ENCODE results near the gene PTGER4. TPM values are rescaled to one million over a fixed set of nuclear protein-coding genes. Genes with fewer than 3 reads are reported as not detected.

Gene PTGER4
- total RNA-seq, 1 donor from 2014 or later: 31.3 TPM

DNA sequence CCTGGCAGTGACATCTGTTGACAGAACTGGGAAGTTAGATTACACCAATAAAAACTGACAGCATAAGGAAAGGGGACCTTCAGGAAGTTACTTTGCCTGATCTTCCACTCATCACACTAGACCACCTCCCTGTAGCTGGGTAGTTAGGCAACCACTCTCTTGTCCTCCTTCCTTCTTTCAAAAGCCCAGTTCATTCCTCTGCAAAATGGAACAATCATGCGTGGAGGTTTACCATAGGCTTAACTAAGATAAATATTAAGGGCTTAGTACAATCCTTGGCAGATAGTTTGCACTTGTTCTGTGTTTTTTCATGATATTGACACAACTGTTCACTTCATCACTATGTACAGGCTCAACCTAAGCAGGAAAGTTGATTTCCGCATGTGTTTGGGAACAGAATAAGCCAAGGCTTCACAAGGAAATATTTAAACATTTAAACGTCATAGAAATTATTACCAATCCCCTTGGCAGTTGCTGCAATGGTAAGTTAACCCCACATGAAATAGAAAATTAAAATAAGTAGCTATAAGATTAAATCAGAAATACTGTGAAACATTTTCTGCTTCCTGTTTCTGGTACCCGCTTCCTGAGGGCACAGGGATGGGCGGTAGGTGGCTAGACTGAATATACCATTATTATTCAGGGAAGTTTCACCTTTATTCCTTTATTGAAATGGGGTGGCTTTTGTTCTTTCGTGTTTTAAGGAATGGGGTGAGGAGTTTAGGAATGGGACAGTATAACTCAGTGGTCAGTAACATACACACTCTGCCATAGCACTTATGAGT is 9.9 kb upstream of the PTGER4 start:
- no peak for DNase-seq (ENCODE audit: extremely low read depth, low read depth, low spot score)

DNA sequence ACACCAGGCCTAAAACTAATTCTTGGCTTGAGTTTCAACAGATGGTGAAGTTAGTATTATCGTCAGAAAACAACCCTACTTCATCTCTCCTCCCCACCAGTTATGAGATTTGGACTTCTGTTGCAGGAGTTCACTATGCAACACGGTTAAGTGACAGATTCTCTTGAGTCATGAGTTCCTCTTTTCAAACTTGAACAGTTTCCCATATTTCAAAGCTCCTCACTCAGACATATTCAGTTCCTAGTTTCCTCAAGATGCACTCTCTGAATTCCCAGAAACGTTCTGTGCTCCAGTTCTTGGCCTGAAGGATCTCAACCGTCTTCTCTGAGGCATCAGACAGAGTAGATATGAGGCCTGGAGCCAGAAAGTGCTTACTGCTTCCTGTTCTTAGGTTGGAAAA is 7.3 kb upstream of the PTGER4 start:
- DNase-seq (ENCODE audit: extremely low read depth, low read depth, low spot score): no peak

DNA sequence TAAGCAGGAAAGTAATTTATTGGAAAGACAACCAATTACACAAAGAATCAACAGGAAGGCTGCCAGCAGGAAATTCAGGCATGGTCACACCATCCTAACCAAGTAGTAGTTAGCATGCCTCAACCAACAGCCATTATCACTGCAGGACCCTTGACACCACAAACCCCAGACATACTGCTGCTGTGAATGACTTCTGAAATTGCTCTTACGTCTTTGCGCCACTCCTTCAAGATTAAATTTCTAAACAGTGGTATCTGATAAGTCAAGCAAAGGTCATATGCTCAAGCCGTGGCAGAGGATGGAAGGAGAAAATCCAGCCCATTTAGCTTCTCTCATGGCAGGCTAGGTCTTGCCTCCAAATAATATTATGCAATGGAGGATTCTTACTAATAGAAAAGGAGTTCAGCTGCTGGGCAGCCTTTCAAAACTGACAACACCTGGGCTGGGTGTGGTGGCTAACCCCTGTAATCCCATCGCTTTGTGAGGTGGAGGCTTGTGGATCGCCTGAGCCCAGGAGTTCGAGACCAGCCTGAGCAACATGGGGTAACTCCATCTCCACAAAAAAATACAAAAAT is 5.0 kb upstream of the PTGER4 start:
- no peak for DNase-seq (ENCODE audit: extremely low read depth, low read depth, low spot score)

DNA sequence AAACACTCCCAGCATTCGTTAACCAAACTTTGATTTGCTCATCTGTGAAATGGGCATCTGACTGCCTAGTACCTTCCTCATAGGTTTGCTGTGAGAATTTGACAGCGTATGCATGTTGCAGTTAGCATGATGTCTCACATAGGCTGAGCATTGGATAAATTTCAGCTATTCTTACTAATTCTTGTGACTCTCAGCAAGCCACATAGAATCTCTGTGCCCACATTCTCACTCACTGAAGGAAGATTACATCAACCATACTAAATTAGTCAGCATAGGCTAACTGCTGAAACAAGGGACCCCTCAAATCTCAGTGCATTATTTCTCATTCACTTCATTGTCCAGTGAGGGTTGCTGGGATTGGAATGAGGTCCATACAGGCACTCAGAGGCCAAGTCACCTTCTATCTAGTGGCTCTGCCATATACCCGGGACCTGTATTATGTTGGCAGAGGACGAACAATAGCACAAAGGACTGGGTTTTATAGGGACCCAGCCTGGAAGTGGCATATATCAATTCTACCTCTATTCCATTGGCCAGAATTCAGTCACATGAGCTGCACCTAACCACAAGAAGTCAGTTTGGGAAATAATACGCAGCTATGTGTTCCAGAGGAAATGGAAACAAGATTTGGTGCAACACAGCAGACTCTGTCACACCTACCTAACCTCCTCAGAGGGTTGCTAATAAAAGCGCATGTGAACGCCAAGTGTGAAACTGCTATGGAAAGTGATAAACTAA is 4.2 kb upstream of the PTGER4 start:
- no peak for DNase-seq (ENCODE audit: extremely low read depth, low read depth, low spot score)

DNA sequence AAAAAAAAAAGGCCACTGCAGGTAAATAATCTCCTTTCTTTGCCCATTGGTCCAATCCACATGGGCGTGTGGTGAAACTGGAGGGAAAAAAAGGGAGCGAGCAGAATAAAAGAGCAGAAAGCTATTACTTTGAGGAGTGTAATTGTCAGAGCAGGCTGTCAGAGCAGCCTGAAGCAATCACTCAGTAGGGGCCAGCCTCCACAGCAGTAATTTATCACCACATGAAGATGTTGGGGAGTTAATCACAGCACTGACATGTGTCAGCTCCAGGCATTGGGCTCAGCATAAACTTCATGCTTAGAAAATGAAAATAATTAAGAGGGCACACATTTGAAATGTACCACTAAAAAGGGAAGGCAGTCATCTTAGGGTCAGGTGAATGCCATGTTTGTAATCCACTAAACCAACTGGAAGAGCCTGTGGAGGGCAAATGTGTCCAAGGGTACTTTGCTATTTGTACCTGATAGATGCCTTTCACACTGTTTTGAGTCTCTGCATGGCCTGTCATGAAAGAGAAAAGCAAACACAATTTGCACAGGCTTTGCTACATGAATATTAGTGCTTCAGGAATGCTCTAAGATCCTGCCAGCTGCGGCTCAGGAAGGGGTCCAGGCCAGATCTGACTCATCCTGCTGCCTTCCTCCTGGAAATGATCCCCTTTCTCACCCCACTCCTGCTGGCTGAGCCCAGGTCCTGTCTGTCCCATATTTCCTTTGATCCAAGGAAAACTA is 2.9 kb upstream of the PTGER4 start:
- DNase-seq (ENCODE audit: extremely low read depth, low read depth, low spot score): no peak

DNA sequence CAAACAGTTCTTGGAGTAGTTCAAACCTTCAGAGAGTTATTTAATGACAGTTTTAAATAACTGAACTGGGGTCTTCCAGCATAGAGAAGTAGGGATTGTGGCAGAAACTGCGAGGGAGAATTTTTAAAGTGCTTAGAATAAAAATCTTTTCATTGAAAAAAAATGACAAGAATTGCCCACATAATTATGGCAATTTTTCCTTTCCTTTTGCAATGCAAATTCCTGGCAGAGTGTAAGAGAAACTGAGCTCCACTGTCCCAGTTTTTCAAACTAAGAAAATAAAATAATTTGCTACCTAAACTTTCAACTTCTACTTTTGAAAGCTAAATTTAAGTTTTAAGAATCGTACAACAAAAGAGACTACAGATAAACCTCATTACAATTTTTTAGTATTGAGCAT is 2.3 kb upstream of the PTGER4 start:
- no peak for DNase-seq (ENCODE audit: extremely low read depth, low read depth, low spot score)

DNA sequence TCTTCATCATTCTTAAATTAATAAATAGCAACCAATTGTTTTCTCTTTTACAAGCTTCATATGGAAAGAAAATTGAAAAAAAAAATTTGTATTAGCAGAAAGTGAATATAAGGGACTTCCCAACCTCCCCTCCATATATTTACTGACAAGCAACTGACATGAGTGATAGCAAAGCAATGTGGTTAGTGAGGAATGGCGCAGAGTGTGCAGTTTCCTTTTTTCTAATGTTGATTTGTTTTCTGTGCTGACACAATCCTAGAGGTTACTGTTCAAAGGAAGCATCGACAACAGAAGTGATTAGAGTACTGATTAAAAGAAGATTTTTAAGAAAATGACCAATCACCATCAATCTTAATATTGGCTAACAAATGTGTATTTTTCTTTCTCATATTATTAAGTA is 1.7 kb upstream of the PTGER4 start:
- DNase-seq (ENCODE audit: extremely low read depth, low read depth, low spot score): no peak

DNA sequence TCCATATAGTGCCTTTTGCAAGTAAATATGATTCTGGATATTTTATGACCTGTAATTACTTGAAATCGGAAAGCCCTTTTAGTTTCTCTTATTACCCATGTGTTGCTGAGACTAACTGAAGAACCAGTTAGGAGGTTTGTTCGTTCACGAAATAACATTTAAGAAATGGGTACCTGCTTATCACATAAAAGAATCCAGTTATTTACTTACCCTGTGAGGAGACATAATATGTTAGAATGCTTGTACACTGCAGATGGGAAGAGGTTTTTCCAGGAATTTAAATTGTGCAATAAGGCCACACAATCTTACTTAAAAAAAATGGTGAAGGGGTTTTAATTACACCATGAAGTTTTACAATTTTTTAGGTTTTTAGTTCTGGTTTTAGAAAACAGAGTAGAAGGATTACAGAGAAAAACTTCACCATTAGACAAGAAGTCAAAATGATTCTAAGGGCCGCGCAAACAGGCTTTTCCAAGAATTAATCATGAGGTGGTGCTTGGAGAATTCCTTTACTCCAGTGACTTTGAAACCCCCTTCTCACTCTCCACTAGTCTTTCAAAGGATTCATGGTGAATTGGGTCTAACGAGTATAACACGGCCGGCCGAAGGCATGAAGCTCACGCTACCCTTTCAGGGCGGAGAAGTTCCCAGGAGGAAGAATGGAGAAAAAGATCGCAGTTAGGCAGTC is 1.1 kb upstream of the PTGER4 start:
- DNase-seq (ENCODE audit: extremely low read depth, low read depth, low spot score): no peak

DNA sequence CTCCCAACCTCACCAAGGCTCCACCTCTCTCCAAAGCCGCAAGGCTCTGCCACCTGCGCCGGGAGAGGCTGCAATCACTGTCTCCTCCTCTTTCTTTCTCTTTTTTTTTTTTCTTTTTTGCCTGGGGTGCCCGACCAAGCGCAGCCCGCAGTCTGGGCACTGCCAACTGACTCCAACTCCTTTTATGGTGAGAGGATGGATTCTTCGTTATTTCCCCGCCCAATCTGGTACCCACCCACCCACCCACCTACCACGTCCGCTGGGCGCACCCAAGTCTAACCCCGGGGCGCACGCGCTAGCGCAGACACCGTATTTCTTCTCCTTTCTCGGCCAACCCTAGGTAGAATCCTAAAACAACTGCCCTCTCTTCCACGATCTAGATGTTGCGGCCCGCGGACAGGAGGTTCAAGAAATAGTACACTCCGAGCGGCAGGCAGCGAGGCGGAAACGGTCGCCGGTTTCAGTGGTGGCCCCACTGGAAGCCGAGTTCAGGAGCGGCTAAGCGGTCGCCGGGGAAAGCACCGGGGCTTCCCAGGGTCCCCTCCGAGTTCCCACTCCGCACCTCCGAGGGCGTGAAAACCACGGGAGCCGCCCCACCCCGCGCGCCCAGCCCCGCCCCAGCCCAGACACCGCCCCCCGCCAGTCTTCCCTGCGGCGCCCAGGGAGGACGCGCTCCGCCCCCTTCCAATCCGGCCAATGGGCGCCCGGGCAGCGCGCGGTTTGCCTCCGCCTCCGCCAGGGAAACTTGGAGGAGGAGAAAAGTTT is 385 bp upstream of the PTGER4 start:
- DNase-seq (ENCODE audit: extremely low read depth, low read depth, low spot score): no peak

DNA sequence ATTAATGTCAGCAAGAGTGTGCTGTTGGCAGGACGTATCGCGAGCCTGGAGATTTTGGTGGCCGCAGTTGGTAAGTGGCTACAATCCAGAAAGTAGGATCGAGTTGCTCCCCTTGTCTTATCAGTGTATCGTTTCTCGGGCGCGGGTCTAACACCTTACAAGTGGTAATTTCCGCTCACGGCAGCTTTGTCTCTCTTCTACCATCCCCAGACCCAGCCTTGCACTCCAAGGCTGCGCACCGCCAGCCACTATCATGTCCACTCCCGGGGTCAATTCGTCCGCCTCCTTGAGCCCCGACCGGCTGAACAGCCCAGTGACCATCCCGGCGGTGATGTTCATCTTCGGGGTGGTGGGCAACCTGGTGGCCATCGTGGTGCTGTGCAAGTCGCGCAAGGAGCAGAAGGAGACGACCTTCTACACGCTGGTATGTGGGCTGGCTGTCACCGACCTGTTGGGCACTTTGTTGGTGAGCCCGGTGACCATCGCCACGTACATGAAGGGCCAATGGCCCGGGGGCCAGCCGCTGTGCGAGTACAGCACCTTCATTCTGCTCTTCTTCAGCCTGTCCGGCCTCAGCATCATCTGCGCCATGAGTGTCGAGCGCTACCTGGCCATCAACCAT is 1.1 kb downstream of the PTGER4 start:
- DNase-seq (ENCODE audit: extremely low read depth, low read depth, low spot score): no peak

DNA sequence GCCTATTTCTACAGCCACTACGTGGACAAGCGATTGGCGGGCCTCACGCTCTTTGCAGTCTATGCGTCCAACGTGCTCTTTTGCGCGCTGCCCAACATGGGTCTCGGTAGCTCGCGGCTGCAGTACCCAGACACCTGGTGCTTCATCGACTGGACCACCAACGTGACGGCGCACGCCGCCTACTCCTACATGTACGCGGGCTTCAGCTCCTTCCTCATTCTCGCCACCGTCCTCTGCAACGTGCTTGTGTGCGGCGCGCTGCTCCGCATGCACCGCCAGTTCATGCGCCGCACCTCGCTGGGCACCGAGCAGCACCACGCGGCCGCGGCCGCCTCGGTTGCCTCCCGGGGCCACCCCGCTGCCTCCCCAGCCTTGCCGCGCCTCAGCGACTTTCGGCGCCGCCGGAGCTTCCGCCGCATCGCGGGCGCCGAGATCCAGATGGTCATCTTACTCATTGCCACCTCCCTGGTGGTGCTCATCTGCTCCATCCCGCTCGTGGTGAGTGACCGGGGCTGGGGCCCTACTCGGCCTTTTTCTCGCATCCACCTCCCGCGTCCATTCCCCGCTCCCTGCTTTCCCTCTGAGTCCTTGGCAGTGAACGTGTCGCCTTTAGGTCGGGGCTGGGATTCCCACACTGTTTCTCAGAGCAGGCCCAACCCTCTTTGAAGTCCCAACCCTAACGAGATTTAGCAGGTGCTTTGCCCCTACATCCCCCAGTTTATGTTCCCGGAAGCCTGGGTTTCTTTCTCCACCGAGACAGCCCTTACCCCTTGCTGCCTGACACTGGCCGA is 1.8 kb downstream of the PTGER4 start:
- DNase-seq (ENCODE audit: extremely low read depth, low read depth, low spot score): no peak

DNA sequence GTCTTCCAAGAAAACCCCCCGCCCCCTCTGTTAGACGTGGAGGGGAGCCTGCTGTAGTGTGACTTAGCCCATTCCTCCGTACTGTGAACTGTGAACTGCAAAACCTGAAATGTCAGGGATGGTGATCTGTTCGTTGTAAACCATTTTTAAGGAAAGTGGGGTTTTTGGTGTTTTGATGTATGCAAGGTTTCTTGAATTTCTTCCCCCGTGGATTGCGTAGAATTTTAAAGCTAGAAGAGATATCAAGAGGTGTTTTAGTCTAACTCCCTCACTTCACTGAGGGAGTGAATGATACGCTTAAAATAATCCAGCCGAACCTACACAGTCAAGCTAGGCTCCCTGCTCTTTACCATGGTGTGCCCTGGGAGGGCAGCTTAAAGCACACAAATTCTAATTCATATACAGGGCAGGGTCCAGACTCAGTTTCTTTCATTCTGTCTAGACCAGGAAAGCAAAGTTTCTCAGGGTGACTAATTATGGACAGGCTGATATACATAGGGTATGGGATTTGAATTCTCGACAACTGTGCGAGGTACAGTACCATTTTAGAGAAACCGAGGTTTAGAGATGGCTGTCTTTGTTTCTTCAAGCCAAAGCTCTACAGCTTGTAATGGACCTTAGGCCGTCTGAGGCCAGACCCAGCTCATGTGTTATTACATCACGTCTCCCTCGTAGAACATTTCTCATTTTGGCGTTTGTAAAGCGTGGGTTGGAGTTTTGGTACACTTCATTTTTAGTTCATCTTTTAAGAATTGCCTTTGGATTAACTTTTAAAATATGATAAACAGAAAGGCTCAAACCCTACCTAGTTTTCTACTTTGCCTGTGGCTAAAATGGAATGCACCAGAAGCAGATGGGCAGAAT is 2.7 kb downstream of the PTGER4 start:
- DNase-seq (ENCODE audit: extremely low read depth, low read depth, low spot score): no peak

DNA sequence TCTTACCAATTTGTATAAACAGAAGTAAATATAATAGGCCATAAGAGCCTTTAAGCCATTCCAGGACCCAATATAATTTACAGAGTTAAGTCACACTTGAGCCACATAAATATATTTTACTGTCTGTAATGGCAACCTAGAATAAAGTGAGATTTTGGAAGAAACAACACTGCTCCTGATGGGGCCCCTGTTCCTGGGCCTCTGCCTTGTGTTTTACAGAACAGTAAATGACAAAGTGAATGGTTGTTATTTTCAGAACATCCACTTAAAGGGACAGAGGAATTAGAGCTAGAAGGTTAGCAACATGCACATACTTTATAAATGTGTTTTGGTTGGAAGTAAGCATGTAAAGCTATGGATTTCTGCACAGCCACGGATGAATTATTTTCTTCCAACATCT is 3.6 kb downstream of the PTGER4 start:
- DNase-seq (ENCODE audit: extremely low read depth, low read depth, low spot score): no peak

DNA sequence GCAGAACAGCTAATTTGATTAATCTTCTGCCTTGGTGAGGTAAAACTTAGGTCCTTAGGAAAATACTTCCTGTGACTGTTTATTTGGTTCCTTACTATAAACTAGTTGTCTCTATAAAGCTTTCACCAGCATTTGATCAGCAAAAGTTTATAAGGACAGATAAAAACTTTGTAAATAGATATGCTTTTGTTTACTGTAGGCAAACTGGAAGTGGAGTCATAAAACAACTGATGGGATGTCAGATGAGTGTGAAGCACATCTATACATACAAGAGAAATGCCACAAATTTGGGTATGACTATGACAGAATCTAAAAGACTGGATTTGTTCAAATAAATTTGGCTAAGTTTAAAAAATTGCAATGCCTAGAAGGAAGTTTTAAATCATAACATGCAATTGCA is 5.5 kb downstream of the PTGER4 start:
- no peak for DNase-seq (ENCODE audit: extremely low read depth, low read depth, low spot score)

DNA sequence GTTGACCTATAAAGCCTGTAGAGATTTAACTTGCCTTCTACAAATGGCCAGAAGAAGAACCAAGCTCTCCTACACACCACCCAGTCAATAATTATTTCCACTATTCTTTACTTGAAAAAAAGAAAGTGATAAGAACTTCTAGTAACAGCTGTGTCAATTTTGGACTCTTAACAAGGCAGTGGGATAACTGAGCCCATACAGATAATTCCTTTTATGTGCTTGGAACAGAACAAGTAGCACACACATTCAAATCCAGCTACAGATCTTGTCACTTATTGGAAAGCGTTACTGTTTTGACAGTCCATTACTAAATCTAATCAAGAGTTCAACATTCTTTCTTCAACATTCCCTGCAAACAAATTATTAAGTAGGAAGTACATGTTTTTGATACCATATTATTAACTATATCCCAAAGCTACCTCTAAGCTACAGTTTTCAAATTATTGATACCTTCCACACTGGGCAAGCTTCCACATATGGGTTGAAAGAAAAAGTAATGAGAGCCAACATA is 6.3 kb downstream of the PTGER4 start:
- DNase-seq (ENCODE audit: extremely low read depth, low read depth, low spot score): no peak

DNA sequence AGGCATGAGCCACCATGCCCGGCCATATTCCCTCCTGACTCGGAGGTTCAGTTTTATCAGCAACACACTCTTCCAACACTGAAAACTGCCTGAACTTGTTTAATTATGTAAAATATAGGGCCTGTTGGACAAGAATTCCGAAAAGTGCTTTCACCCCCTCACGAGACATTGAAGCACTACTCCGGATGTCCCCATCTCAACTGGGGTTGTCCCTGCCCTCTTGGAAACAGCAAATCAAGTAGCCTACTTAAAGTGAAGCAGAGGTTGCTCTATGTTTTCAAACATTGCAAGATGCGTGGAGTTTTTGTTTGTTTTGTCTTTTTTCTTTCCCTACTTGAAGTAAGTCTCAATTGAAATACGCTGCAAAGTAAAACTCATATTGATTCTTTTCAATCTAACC is 7.6 kb downstream of the PTGER4 start:
- no peak for DNase-seq (ENCODE audit: extremely low read depth, low read depth, low spot score)

DNA sequence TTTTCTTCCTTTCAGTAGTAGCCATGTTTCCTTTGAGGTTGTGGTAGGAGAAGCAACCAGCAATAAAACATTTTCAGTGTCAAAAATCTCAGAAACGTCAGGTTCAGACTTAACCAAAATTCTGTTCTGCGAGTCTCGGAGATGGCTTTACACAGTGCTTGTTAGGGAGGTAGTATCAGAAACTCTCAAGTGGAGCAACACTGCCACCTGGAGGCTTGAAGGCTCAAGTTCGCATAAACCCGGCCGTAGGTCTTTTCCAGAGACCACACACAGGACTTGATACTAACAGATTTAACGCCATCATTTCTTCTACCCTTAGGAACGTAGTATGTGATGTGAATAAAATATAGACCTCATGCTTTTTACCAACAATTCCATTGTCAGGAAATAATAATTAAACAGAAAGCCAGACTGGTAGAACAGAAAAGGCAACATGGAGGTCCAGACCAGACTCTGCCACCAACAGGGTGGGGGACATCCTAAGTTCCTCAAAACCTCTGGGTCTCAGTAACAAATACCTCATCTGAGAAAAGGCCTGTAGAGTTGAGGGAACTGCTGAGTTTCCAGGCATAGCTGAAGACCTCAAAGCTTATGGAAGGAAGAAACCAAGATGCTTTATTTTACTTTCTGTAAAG is 8.5 kb downstream of the PTGER4 start:
- no peak for DNase-seq (ENCODE audit: extremely low read depth, low read depth, low spot score)

Data from glomerular endothelial cell (primary cell).